Fibroblast of villous mesenchyme (primary cell): ENCODE data around the gene TWF2. TPM values are rescaled to one million over a fixed set of nuclear protein-coding genes. Genes with fewer than 3 reads are reported as not detected.

ENCODE experiments used
- DNase-seq: peaks from one replicate; pipeline ENCODE4 v3.0.0-alpha.2; 2010; ENCODE audit warnings: low read depth
- H3K4me3 ChIP-seq: 2 replicates; pipeline ENCODE4 v1.5.1; 2011; ENCODE audit warnings: low read depth, mild to moderate bottlenecking, low read length
- total RNA-seq: library from RNA; depleted of rRNA; stranded (reverse); fragments of >200 nt; gene quantifications from 2 replicates; pipeline ENCODE4 v1.2.3, GENCODE V29; 2012
- TF ChIP-seq, protein P1 (sequence below): IDR thresholded peaks from 2 replicates; pipeline ENCODE4 v1.5.1; 2012; ENCODE audit warnings: low read depth, mild to moderate bottlenecking, low read length; ENCODE audit not compliant: insufficient read depth

Gene TWF2
- total RNA-seq, 1 donor: 75.6 TPM

- TF ChIP-seq, protein P1, sequence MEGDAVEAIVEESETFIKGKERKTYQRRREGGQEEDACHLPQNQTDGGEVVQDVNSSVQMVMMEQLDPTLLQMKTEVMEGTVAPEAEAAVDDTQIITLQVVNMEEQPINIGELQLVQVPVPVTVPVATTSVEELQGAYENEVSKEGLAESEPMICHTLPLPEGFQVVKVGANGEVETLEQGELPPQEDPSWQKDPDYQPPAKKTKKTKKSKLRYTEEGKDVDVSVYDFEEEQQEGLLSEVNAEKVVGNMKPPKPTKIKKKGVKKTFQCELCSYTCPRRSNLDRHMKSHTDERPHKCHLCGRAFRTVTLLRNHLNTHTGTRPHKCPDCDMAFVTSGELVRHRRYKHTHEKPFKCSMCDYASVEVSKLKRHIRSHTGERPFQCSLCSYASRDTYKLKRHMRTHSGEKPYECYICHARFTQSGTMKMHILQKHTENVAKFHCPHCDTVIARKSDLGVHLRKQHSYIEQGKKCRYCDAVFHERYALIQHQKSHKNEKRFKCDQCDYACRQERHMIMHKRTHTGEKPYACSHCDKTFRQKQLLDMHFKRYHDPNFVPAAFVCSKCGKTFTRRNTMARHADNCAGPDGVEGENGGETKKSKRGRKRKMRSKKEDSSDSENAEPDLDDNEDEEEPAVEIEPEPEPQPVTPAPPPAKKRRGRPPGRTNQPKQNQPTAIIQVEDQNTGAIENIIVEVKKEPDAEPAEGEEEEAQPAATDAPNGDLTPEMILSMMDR: no peak
- DNase-seq: no peak
- no peak overlapping the region for H3K4me3 ChIP-seq
Observed at GRCh38 chr3:52222319-52223221, 16.4 kb downstream of the TWF2 start.

- no peak overlapping the region for H3K4me3 ChIP-seq
- no peak for DNase-seq
- TF ChIP-seq, protein P1: no peak
Observed at GRCh38 chr3:52221563-52222318, 17.2 kb downstream of the TWF2 start.

DNA sequence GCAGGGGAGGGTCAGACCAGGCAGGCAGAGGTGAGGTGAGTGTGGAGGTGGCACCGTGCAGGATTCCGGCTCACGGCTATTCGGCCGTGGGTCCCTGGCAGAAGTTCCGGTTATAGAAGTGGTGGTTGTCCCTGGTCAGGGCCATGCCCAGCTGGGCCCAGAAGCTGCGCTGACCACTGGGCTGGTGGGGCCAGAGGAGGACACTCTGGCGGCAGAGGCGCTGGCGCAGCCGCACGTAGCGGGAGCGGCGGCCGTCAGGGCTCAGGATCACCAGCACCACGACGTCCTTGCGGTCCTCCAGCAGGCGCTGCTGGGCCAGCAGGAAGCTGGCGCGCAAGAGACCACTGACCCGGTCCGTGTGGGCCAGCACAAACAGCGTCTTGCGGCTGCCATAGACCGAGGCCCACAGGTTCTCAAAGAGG lies 17.8 kb downstream of the TWF2 start:
- H3K4me3 ChIP-seq: no peak overlapping the region
- TF ChIP-seq, protein P1: no peak
- DNase-seq: no peak

DNA sequence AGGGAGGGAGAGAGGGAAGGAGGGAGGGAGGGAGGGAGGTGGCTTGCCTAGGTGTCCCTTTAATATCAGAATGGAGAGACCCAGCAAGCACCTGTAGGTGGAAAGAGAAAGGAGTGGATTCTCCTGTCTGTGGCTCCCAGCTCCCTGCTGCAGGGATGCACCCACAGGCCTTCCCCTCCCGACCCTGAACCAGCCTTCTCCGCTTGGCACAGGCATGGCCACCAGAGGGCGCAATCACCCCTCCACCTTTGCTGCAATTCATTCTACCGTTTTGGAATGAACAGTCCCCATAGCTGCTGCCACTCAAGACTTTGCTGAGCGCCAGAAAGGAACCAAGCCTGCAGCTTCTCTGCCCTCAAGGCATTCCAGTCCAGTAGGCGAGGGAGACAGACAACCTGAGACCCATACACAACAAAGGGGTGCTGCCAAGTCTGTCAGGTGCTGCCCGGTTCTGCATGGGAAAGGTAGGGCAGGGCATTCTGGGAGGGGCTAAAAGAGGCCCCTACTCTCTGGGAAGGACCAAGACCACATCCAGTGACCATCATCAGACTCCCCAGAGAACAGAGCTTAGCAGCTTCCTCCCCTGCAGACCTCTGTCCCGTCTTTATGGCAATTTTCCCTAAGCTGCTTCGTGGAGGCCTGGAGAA lies 18.5 kb downstream of the TWF2 start:
- TF ChIP-seq, protein P1: peak; percentile 91
- peak; percentile 67 for DNase-seq
- no peak overlapping the region for H3K4me3 ChIP-seq

DNA sequence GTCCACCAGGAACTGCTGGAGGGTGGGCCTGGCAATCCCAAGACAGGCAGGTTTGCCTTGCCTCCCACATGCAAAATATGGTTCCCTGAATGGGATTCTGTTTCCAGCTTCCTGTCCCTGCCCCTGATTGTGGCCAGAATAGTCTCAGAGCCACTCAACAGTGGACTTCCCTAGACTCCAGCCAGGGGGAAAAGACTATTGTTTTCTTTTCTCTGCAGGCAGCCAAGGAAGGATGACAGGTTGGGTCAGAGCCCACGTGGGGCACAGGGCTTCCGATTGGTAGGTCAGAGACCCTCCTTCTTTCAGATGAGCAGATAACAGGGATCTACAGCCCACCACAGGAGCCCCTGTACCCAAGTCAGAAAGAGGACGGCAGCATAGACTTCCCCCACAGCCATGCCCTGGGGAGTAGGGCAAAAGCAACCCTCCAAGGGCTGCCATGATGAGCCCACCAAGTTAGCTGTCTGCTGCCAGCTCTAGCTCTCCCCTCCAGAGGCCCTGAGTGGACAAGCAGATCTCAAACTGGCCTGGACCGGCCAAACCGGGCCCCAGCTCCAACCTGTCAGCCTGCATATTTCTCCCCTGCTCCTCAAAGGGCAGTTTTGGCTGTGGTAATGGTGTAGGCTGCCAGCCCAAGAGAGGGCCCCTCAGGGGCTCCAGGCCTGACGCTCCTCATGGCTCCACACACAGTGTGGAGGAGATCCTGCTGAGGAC lies 19.9 kb downstream of the TWF2 start:
- no peak for DNase-seq
- no peak overlapping the region for H3K4me3 ChIP-seq
- TF ChIP-seq, protein P1: no peak

DNA sequence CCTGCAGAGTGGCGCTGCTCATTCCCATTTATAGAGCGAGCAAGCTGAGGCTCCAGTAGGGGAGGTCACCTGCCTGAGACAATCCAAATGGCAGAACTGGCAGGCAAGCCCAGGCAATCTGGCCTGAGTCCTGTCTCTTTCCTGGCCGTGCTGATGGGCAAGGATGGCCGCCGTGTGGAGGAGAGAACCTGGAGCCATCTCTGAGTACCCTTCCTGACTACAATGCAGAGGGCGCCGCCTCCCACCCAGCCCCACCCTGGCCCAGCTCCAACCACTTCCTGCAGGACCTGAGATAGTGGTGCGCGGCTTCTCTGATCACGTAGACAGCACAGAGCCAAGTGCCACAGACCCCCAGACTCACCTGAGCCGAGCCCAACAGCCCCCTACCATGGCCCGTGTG lies 20.5 kb downstream of the TWF2 start:
- no peak overlapping the region for H3K4me3 ChIP-seq
- TF ChIP-seq, protein P1: no peak
- DNase-seq: no peak
